HepG2 (cell line): ENCODE data around the gene CLDN20. TPM values are rescaled to one million over a fixed set of nuclear protein-coding genes. Genes with fewer than 3 reads are reported as not detected.

Source experiments
- BCL3 ChIP-seq: sonication (generic); formaldehyde crosslinking; IDR thresholded peaks from 2 replicates; pipeline ENCODE4 v1.5.1; 2020; ENCODE audit warnings: mild to moderate bottlenecking, missing genetic modification reagents, moderate library complexity
- HMGXB3 ChIP-seq: sonication (generic); formaldehyde crosslinking; IDR thresholded peaks from 2 replicates; pipeline ENCODE4 v1.4.0; 2020; ENCODE audit warnings: missing genetic modification reagents, borderline replicate concordance
- IKZF1 ChIP-seq: fragments of 450-650 bp; IDR thresholded peaks from 2 replicates; pipeline ENCODE4 v1.7.1; 2016
- ISL2 ChIP-seq: sonication (generic); formaldehyde crosslinking; IDR thresholded peaks from 2 replicates; pipeline ENCODE4 v1.5.0; 2020; ENCODE audit warnings: missing genetic modification reagents
- MAFK ChIP-seq, 2 experiments: IDR thresholded peaks in 1 of 2; conservative IDR thresholded peaks in 1 of 2; 2 replicates each; pipeline ENCODE4 v1.6.1; 2011; ENCODE audit warnings: improper control_type of control experiment in 2 of 2, low read length in 2 of 2
- MATR3 ChIP-seq: sonication (generic); formaldehyde crosslinking; IDR thresholded peaks from 2 replicates; pipeline ENCODE4 v1.4.0; 2020; ENCODE audit warnings: missing genetic modification reagents
- MIXL1 ChIP-seq: IDR thresholded peaks from 2 replicates; pipeline ENCODE4 v1.6.1; 2016
- MXD3 ChIP-seq: IDR thresholded peaks from 2 replicates; pipeline ENCODE4 v1.6.1; 2016; ENCODE audit warnings: mild to moderate bottlenecking, missing biosample characterization, missing genetic modification reagents
- NFE2L2 ChIP-seq: fragments of 150-350 bp; IDR thresholded peaks from 2 replicates; pipeline ENCODE4 v1.6.1; 2014; ENCODE audit warnings: low read length
- PHF8 ChIP-seq: sonication (generic); formaldehyde crosslinking; IDR thresholded peaks from 2 replicates; pipeline ENCODE4 v1.5.0; 2020; ENCODE audit warnings: missing genetic modification reagents
- TFDP2 ChIP-seq: sonication (generic); formaldehyde crosslinking; IDR thresholded peaks from 2 replicates; pipeline ENCODE4 v1.4.0; 2020; ENCODE audit warnings: missing genetic modification reagents
- THAP8 ChIP-seq: sonication (generic); formaldehyde crosslinking; IDR thresholded peaks from 2 replicates; pipeline ENCODE4 v1.5.1; 2020; ENCODE audit warnings: missing genetic modification reagents, mild to moderate bottlenecking, borderline replicate concordance
- THAP9 ChIP-seq: sonication (generic); formaldehyde crosslinking; IDR thresholded peaks from 2 replicates; pipeline ENCODE4; 2020; ENCODE audit warnings: missing genetic modification reagents, mild to moderate bottlenecking, borderline replicate concordance
- ZFP82 ChIP-seq: sonication (generic); formaldehyde crosslinking; IDR thresholded peaks from 2 replicates; pipeline ENCODE4 v1.5.1; 2020; ENCODE audit warnings: mild to moderate bottlenecking, missing genetic modification reagents, borderline replicate concordance
- ZNF234 ChIP-seq: sonication (generic); formaldehyde crosslinking; conservative IDR thresholded peaks from 2 replicates; pipeline ENCODE4 v1.5.1; 2020; ENCODE audit warnings: mild to moderate bottlenecking, missing genetic modification reagents
- ZNF326 ChIP-seq: sonication (generic); formaldehyde crosslinking; IDR thresholded peaks from 2 replicates; pipeline ENCODE4 v1.4.0; 2020; ENCODE audit warnings: missing genetic modification reagents, borderline replicate concordance
- ZNF639 ChIP-seq: conservative IDR thresholded peaks from 2 replicates; pipeline ENCODE4 v1.6.1; 2018; ENCODE audit warnings: missing genetic modification reagents
- polyA plus RNA-seq, 8 experiments: library from polyadenylated mRNA; depleted of rRNA in 3 of 8; stranded (reverse) in 7 of 8; unstranded in 1 of 8; fragments of >200 nt; fragmentation: Illumina TruSeq in 4 of 8; extraction: Trizol in 4 of 8; gene quantifications; 2 replicates each; pipeline versions ENCODE4 v1.2.1 to v1.2.3, GENCODE V29; 2011 to 2016; ENCODE audit warnings: low read depth in 4 of 8, missing spikeins in 1 of 8, mixed read lengths in 1 of 8; ENCODE audit not compliant: insufficient read depth in 1 of 8
- total RNA-seq, 5 experiments: library from RNA; depleted of rRNA; stranded (reverse); fragments of >200 nt; fragmentation: Illumina TruSeq; extraction: Trizol; gene quantifications; 2 replicates each; pipeline ENCODE4 v1.2.3, GENCODE V29; 2016; ENCODE audit warnings: low read depth in 1 of 5

CLDN20 gene
- total and polyA plus RNA-seq, 2 of the 13 experiments (the other 11 are each of a cell fraction or from before 2014, with no cell fraction given): not detected

- TF ChIP-seq HMGXB3 (CRISPR knock-in tag) (no peak; the same call in none of the 2 replicates), THAP8 (CRISPR knock-in tag) (no peak), TFDP2 (CRISPR knock-in tag) (0 out of 2 replicates have a peak, but pooled peaks have one; percentile 79), THAP9 (CRISPR knock-in tag) (peak; percentile 98), ZNF639 (CRISPR knock-in tag) (peak; percentile 30), BCL3 (CRISPR knock-in tag) (0 out of 2 replicates have a peak, but pooled peaks have one; percentile 12), NFE2L2 (no peak), ZNF326 (no peak), MIXL1 (CRISPR knock-in tag) (no peak; the same call in 1 of the 2 replicates), PHF8 (peak; percentile 88), MAFK (conservative IDR thresholded peaks at IDR 0.05 in 1 of 2, IDR thresholded peaks at IDR 0.05 in 1 of 2; ENCODE audit: low read length in 2 of 2) (no peak), IKZF1 (no peak), ZFP82 (CRISPR knock-in tag) (0 out of 2 replicates have a peak, but pooled peaks have one; percentile 29), MXD3 (CRISPR knock-in tag) (peak; percentile 83), ISL2 (CRISPR knock-in tag) (peak; percentile 24; the same call in 1 of the 2 replicates), ZNF234 (CRISPR knock-in tag) (no peak), MATR3 (CRISPR knock-in tag) (no peak)
Observed at GRCh38 chr6:155314092-155314772, 50.4 kb downstream of the CLDN20 start, which contains the start of gene TFB1M (continued).
